ENCODE data around the gene EFTUD2. TPM values are rescaled to one million over a fixed set of nuclear protein-coding genes. Genes with fewer than 3 reads are reported as not detected.

Gene EFTUD2
- total and polyA plus RNA-seq, 2 of the 8 experiments (the other 6 are each of a cell fraction or from before 2014, with no cell fraction given), result 118 to 195 TPM

- no peak for TF ChIP-seq FOSL1 (IDR thresholded peaks at IDR 0.05; ENCODE audit: insufficient read depth, low read depth, low read length)
- TF ChIP-seq CBX5 (IDR thresholded peaks at IDR 0.05; ENCODE audit: low read depth, low read length), result no peak
- no peak for TF ChIP-seq RFX5 (IDR thresholded peaks at IDR 0.05; ENCODE audit: borderline replicate concordance, low read depth, low read length)
Observed at GRCh38 chr17:44847586-44847985, 51.7 kb downstream of the EFTUD2 start, which contains the start of gene HIGD1B (continued).
